Caki2 (cell line): ENCODE measurements around the gene USP17L18. TPM values are rescaled to one million over a fixed set of nuclear protein-coding genes. Genes with fewer than 3 reads are reported as not detected.
"Not testable (repeated sequence)": the region's sequence is repeated elsewhere in the genome, so short reads cannot be mapped to it uniquely, and the experiment has no call there.

ENCODE experiments used
- DNase-seq: peaks from one replicate; pipeline ENCODE4 v3.0.0-alpha.2; 2015; ENCODE audit warnings: low read depth
- in situ Hi-C: cut with HindIII; loops from 2 replicates; pipeline ENCODE4 v1.10.0; 2016; ENCODE audit warnings: low sequenced_read_pairs, low pct_unique_long_range_greater_than_20kb, mixed read lengths
- total RNA-seq: library from RNA; depleted of rRNA; stranded (reverse); fragments of >200 nt; shearing (Covaris generic); gene quantifications from 2 replicates; pipeline ENCODE4 v1.2.3, GENCODE V29; 2014; ENCODE audit warnings: low replicate concordance; rRNA removed

Gene USP17L18, protein sequence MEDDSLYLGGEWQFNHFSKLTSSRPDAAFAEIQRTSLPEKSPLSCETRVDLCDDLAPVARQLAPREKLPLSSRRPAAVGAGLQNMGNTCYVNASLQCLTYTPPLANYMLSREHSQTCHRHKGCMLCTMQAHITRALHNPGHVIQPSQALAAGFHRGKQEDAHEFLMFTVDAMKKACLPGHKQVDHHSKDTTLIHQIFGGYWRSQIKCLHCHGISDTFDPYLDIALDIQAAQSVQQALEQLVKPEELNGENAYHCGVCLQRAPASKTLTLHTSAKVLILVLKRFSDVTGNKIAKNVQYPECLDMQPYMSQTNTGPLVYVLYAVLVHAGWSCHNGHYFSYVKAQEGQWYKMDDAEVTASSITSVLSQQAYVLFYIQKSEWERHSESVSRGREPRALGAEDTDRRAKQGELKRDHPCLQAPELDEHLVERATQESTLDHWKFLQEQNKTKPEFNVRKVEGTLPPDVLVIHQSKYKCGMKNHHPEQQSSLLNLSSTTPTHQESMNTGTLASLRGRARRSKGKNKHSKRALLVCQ
- total RNA-seq = not detected in 2 replicates

DNA sequence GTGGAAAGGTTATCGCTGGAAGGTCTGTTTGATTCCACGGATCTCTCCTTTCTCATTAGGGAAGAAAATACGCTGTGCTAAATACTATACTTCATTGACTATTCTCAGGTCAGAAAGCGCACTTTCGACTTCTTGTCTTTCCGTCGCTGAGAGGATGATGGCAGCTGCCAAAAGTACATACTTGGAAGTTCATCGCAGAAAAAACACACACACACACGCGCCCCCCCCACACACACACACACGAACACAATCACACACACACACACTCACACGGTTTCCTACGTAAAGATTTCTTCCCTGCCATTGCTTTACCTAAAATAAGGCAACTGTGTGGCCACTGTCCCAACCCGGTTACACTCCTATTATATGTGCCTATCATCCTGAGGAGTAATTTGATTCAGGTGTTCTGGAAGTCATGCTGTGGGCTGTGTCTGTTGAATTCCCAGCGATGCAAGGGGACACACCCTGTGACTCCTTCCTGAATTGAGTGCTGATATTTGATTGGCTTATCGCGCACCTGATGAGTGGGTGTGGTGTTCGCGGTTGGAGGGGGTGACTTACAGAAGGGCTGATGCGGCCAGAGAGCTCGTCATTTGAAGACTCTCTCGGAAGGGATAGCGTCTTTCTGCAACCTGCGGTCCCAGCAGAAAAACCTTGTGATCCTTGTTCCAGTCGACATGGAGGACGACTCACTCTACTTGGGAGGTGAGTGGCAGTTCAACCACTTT, at the start of gene USP17L18:
Gene USP17L18 (plus strand): TSS at position 678 of the 728 bp plus-strand sequence. CDS start 0 bp downstream, at position 678.
- DNase-seq, in situ Hi-C loops: not testable (repeated sequence)

DNA sequence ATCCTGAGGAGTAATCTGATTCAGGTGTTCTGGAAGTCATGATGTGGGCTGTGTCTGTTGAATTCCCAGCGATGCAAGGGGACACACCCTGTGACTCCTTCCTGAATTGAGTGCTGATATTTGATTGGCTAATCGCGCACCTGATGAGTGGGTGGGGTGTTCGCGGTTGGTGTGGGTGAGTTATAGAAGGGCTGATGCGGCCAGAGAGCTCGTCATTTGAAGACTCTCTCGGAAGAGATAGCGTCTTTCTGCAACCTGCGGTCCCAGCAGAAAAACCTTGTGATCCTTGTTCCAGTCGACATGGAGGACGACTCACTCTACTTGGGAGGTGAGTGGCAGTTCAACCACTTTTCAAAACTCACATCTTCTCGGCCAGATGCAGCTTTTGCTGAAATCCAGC, 38.1 kb upstream of the USP17L18 start, which contains the start of gene USP17L10:
Gene USP17L10 (plus strand): TSS at position 301 of the 400 bp plus-strand sequence. CDS start 0 bp downstream, at position 301.
- DNase-seq, in situ Hi-C loops: not testable (repeated sequence)

DNA sequence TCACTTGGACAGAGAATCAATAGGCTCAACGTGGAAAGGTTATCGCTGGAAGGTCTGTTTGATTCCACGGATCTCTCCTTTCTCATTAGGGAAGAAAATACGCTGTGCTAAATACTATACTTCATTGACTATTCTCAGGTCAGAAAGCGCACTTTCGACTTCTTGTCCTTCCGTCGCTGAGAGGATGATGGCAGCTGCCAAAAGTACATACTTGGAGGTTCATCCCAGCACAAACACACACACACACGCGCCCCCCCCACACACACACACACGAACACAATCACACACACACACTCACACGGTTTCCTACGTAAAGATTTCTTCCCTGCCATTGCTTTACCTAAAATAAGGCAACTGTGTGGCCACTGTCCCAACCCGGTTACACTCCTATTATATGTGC, 33.7 kb upstream of the USP17L18 start:
- DNase-seq, in situ Hi-C loops: not testable (repeated sequence)

DNA sequence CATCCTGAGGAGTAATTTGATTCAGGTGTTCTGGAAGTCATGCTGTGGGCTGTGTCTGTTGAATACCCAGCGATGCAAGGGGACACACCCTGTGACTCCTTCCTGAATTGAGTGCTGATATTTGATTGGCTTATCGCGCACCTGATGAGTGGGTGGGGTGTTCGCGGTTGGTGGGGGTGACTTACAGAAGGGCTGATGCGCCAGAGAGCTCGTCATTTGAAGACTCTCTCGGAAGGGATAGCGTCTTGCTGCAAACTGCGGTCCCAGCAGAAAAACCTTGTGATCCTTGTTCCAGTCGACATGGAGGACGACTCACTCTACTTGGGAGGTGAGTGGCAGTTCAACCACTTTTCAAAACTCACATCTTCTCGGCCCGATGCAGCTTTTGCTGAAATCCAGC, 33.3 kb upstream of the USP17L18 start, which contains the start of gene USP17L11:
Gene USP17L11 (plus strand): TSS at position 301 of the 400 bp plus-strand sequence. CDS start 0 bp downstream, at position 301.
- DNase-seq, in situ Hi-C loops: not testable (repeated sequence)

DNA sequence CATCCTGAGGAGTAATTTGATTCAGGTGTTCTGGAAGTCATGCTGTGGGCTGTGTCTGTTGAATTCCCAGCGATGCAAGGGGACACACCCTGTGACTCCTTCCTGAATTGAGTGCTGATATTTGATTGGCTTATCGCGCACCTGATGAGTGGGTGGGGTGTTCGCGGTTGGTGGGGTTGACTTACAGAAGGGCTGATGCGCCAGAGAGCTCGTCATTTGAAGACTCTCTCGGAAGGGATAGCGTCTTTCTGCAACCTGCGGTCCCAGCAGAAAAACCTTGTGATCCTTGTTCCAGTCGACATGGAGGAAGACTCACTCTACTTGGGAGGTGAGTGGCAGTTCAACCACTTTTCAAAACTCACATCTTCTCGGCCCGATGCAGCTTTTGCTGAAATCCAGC, 28.6 kb upstream of the USP17L18 start, which contains the start of gene USP17L12:
Gene USP17L12 (plus strand): TSS at position 301 of the 400 bp plus-strand sequence. CDS start 0 bp downstream, at position 301.
- DNase-seq, in situ Hi-C loops: not testable (repeated sequence)

DNA sequence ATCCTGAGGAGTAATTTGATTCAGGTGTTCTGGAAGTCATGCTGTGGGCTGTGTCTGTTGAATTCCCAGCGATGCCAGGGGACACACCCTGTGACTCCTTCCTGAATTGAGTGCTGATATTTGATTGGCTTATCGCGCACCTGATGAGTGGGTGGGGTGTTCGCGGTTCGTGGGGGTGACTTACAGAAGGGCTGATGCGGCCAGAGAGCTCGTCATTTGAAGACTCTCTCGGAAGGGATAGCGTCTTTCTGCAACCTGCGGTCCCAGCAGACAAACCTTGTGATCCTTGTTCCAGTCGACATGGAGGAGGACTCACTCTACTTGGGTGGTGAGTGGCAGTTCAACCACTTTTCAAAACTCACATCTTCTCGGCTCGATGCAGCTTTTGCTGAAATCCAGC, 23.8 kb upstream of the USP17L18 start, which contains the start of gene USP17L13:
Gene USP17L13 (plus strand): TSS at position 301 of the 400 bp plus-strand sequence. CDS start 0 bp downstream, at position 301.
- in situ Hi-C loops, DNase-seq: not testable (repeated sequence)

DNA sequence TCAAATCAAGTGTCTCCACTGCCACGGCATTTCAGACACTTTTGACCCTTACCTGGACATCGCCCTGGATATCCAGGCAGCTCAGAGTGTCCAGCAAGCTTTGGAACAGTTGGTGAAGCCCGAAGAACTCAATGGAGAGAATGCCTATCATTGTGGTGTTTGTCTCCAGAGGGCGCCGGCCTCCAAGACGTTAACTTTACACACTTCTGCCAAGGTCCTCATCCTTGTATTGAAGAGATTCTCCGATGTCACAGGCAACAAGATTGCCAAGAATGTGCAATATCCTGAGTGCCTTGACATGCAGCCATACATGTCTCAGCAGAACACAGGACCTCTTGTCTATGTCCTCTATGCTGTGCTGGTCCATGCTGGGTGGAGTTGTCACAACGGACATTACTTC, 18.2 kb upstream of the USP17L18 start:
- DNase-seq, in situ Hi-C loops: not testable (repeated sequence)

DNA sequence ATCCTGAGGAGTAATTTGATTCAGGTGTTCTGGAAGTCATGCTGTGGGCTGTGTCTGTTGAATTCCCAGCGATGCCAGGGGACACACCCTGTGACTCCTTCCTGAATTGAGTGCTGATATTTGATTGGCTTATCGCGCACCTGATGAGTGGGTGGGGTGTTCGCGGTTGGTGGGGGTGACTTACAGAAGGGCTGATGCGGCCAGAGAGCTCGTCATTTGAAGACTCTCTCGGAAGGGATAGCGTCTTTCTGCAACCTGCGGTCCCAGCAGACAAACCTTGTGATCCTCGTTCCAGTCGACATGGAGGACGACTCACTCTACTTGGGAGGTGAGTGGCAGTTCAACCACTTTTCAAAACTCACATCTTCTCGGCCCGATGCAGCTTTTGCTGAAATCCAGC, 14.3 kb upstream of the USP17L18 start, which contains the start of gene USP17L15:
Gene USP17L15 (plus strand): TSS at position 301 of the 400 bp plus-strand sequence. CDS start 0 bp downstream, at position 301.
- in situ Hi-C loops = not testable (repeated sequence)

DNA sequence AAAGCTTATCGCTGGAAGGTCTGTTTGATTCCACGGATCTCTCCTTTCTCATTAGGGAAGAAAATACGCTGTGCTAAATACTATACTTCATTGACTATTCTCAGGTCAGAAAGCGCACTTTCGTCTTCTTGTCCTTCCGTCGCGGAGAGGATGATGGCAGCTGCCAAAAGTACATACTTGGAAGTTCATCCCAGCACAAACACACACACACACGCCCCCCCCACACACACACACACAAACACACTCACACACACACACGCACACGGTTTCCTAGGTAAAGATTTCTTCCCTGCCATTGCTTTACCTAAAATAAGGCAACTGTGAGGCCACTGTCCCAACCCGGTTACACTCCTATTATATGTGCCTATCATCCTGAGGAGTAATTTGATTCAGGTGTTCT, 10.0 kb upstream of the USP17L18 start:
- DNase-seq, in situ Hi-C loops: not testable (repeated sequence)

More for the DNA sequence above, 14.3 kb upstream of the USP17L18 start, which contains the start of gene USP17L15:
- DNase-seq = not testable (repeated sequence)

DNA sequence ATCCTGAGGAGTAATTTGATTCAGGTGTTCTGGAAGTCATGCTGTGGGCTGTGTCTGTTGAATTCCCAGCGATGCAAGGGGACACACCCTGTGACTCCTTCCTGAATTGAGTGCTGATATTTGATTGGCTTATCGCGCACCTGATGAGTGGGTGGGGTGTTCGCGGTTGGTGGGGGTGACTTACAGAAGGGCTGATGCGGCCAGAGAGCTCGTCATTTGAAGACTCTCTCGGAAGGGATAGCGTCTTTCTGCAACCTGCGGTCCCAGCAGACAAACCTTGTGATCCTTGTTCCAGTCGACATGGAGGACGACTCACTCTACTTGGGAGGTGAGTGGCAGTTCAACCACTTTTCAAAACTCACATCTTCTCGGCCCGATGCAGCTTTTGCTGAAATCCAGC, 4.9 kb upstream of the USP17L18 start, which contains the start of gene USP17L17:
Gene USP17L17 (plus strand): TSS at position 301 of the 400 bp plus-strand sequence. CDS start 0 bp downstream, at position 301.
- in situ Hi-C loops, DNase-seq: not testable (repeated sequence)

DNA sequence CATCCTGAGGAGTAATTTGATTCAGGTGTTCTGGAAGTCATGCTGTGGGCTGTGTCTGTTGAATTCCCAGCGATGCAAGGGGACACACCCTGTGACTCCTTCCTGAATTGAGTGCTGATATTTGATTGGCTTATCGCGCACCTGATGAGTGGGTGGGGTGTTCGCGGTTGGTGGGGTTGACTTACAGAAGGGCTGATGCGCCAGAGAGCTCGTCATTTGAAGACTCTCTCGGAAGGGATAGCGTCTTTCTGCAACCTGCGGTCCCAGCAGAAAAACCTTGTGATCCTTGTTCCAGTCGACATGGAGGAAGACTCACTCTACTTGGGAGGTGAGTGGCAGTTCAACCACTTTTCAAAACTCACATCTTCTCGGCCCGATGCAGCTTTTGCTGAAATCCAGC, 4.6 kb downstream of the USP17L18 start, which contains the start of gene USP17L19:
Gene USP17L19 (plus strand): TSS at position 301 of the 400 bp plus-strand sequence. CDS start 0 bp downstream, at position 301.
- in situ Hi-C loops = not testable (repeated sequence)

DNA sequence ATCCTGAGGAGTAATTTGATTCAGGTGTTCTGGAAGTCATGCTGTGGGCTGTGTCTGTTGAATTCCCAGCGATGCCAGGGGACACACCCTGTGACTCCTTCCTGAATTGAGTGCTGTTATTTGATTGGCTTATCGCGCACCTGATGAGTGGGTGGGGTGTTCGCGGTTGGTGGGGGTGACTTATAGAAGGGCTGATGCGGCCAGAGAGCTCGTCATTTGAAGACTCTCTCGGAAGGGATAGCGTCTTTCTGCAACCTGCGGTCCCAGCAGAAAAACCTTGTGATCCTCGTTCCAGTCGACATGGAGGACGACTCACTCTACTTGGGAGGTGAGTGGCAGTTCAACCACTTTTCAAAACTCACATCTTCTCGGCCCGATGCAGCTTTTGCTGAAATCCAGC, 9.4 kb downstream of the USP17L18 start, which contains the start of gene USP17L20:
Gene USP17L20 (plus strand): TSS at position 301 of the 400 bp plus-strand sequence. CDS start 0 bp downstream, at position 301.
- DNase-seq, in situ Hi-C loops: not testable (repeated sequence)

More for the DNA sequence above, 4.6 kb downstream of the USP17L18 start, which contains the start of gene USP17L19:
- not testable (repeated sequence) for DNase-seq

DNA sequence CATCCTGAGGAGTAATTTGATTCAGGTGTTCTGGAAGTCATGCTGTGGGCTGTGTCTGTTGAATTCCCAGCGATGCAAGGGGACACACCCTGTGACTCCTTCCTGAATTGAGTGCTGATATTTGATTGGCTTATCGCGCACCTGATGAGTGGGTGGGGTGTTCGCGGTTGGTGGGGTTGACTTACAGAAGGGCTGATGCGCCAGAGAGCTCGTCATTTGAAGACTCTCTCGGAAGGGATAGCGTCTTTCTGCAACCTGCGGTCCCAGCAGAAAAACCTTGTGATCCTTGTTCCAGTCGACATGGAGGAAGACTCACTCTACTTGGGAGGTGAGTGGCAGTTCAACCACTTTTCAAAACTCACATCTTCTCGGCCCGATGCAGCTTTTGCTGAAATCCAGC, 14.1 kb downstream of the USP17L18 start, which contains the start of gene USP17L21:
Gene USP17L21 (plus strand): TSS at position 301 of the 400 bp plus-strand sequence. CDS start 0 bp downstream, at position 301.
- in situ Hi-C loops, DNase-seq: not testable (repeated sequence)

DNA sequence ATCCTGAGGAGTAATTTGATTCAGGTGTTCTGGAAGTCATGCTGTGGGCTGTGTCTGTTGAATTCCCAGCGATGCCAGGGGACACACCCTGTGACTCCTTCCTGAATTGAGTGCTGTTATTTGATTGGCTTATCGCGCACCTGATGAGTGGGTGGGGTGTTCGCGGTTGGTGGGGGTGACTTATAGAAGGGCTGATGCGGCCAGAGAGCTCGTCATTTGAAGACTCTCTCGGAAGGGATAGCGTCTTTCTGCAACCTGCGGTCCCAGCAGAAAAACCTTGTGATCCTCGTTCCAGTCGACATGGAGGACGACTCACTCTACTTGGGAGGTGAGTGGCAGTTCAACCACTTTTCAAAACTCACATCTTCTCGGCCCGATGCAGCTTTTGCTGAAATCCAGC, 18.9 kb downstream of the USP17L18 start, which contains the start of gene USP17L22:
Gene USP17L22 (plus strand): TSS at position 301 of the 400 bp plus-strand sequence. CDS start 0 bp downstream, at position 301.
- in situ Hi-C loops = not testable (repeated sequence)

DNA sequence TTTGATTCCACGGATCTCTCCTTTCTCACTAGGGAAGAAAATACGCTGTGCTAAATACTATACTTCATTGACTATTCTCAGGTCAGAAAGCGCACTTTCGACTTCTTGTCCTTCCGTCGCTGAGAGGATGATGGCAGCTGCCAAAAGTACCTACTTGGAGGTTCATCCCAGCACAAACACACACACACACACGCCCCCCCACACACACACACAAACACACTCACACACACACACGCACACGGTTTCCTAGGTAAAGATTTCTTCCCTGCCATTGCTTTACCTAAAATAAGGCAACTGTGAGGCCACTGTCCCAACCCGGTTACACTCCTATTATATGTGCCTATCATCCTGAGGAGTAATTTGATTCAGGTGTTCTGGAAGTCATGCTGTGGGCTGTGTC, 23.3 kb downstream of the USP17L18 start:
- DNase-seq, in situ Hi-C loops: not testable (repeated sequence)

More for the DNA sequence above, 18.9 kb downstream of the USP17L18 start, which contains the start of gene USP17L22:
- not testable (repeated sequence) for DNase-seq
